Skeletal muscle tissue (tissue), 4 donors: ENCODE measurements around the gene DCHS1. TPM values are rescaled to one million over a fixed set of nuclear protein-coding genes. Genes with fewer than 3 reads are reported as not detected.

ENCODE experiments used
- H3K27ac ChIP-seq: one replicate; pipeline ENCODE4 v1.7.0; 2013; ENCODE audit warnings: mild to moderate bottlenecking, low read depth, low read length, inconsistent platforms
- H3K27me3 ChIP-seq, 3 donors: one replicate each; pipeline ENCODE4 v1.7.0; 2013; ENCODE audit warnings: low read length in 3 of 3; ENCODE audit not compliant: control insufficient read depth in 3 of 3, insufficient read depth in 3 of 3
- H3K36me3 ChIP-seq, 3 donors: one replicate each; pipeline ENCODE4 v1.7.0; 2013; ENCODE audit warnings: low read length in 3 of 3; ENCODE audit not compliant: control insufficient read depth in 3 of 3, insufficient read depth in 3 of 3
- H3K4me1 ChIP-seq, 3 donors: one replicate each; pipeline ENCODE4 v1.7.0; 2013; ENCODE audit warnings: low read length in 3 of 3, mild to moderate bottlenecking in 3 of 3; ENCODE audit not compliant: control insufficient read depth in 3 of 3, insufficient read depth in 3 of 3
- H3K4me3 ChIP-seq, 3 donors: one replicate each; pipeline ENCODE4 v1.7.0; 2013; ENCODE audit warnings: low read length in 3 of 3
- H3K9ac ChIP-seq, 3 donors: one replicate each; pipeline ENCODE4 v1.7.0; 2013; ENCODE audit warnings: low read length in 3 of 3, mild to moderate bottlenecking in 3 of 3, moderate library complexity in 2 of 3, low read depth in 1 of 3
- H3K9me3 ChIP-seq, 3 donors: one replicate each; pipeline ENCODE4 v1.7.0; 2013; ENCODE audit warnings: low read length in 3 of 3; ENCODE audit not compliant: control insufficient read depth in 3 of 3
- total RNA-seq: library from RNA; depleted of rRNA; stranded (reverse); fragments of >200 nt; gene quantifications from one replicate; pipeline ENCODE4 v1.2.3, GENCODE V29; 2014
- donor health status: Osteomylitis.

The DCHS1 gene
- total RNA-seq, 1 donor from 2014 or later, result 39.1 TPM

DNA sequence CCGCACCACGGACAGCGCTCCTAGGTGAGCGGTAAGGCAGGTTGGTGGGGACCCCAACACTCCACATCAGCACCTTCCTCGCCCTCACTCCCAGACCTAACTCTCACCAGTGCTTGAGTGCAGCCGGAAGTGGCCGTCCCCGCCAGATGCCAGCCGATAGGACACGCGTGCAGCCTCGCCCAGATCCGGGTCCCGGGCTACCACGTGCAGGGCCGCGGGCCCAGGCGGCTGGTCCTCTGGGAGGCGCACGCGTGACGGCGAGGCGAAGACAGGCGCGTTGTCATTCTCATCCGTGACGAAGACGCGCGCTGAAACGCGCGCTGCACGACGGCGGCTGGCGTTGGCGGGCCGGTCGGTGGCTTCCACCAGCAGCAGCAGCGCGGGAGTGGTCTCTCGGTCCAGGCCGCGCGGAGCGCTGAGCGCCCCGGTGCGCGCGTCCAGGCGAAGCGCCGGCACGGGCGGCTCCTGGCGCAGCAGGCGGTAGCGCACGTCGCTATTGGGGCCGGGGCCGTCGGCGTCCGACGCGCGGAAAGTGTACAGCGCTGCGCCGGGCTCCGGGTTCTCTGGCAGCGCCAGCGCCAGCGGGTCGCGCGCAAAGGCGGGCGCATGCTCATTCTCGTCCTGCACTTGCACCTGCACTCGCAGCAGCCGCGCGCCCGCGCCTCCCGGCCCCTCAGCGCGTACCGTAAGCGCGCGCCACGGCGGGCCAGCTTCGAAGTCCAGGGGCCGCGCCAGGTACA is 25.5 kb downstream of the DCHS1 start:
- Histone ChIP-seq H3K36me3 (peaks cover 13 to 41% (median 23%) of the 10 kb centered on the region in 3 donors), H3K9ac (no peak overlapping the region), H3K4me1 (peaks cover 3 to 8% (median 6%) of the 10 kb centered on the region in 3 donors), H3K27me3 (no peaks in the 10 kb centered on the region), H3K27ac (no peak overlapping the region), H3K9me3 (no peaks in the 10 kb centered on the region), H3K4me3 (no peak overlapping the region)

DNA sequence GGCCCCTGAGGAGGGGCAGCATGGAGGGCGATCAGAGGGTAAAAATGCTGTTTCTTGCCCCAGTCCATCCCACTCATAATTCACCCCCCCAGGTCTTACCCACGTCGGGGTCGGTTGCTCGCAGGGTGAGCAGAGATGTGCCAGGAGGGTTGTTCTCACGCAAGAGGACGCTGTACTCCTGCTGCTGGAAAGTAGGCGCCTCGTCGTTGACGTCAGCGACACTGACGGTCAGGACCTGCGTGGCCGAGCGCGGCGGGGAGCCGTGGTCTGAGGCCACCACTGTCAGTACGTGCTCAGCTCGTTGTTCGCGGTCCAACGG is 26.1 kb downstream of the DCHS1 start:
- H3K4me1 ChIP-seq, result peaks cover 1 to 7% (median 2%) of the 10 kb centered on the region in 3 donors
- no peaks in the 10 kb centered on the region for H3K9me3 ChIP-seq
- peaks cover 15 to 41% (median 23%) of the 10 kb centered on the region in 3 donors for H3K36me3 ChIP-seq
- H3K27me3 ChIP-seq, result no peaks in the 10 kb centered on the region
- H3K9ac ChIP-seq, result no peak overlapping the region
- no peak overlapping the region for H3K4me3 ChIP-seq
- no peak overlapping the region for H3K27ac ChIP-seq

DNA sequence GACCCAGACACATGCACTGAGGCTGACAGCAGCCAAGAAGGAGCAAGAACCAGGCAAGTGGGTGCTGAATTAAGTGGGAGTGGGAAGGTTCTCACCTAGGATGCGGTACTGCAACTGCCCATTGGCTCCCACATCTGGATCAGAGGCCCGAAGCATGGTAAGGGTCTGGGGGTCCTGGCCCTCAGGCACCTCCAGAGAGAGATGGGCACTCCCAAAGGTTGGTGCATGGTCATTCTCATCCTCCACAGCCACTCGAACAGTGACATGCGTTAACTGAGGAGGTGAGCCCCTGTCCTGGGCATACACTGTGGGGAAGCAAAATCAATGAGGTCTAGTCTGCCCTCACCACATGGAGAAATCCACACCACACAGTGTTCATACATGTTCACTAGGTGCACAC is 27.1 kb downstream of the DCHS1 start:
- no peaks in the 10 kb centered on the region for H3K9me3 ChIP-seq
- no peak overlapping the region for H3K9ac ChIP-seq
- no peaks in the 10 kb centered on the region for H3K27me3 ChIP-seq
- peaks cover 15 to 37% (median 26%) of the 10 kb centered on the region in 3 donors for H3K36me3 ChIP-seq
- peaks cover 0 to 7% (median 2%) of the 10 kb centered on the region in 3 donors for H3K4me1 ChIP-seq
- H3K4me3 ChIP-seq, result no peak overlapping the region
- H3K27ac ChIP-seq, result no peak overlapping the region

DNA sequence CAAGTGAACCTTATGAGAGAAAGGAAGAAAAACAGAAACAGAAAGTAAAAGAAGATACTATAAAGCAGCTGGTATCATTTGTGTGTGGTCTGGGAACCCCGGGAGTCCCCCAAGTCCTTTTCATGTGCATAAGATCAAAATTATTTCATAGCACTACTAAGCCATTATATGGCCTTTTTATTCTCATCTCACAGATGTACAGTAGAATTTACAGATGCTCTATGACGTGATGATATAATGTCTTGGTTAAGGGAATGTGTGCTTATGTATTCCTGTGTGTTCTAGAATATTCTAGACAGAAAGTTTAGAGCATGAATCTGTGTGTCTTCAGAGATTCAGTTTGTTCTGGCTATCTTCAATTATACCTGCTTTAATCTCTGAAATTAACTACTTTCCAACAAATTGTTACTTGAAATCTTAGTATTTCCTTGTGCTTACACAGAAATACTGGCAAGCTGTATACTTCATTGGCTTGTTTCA is 27.8 kb downstream of the DCHS1 start:
- Histone ChIP-seq H3K4me3 (no peak overlapping the region), H3K27me3 (no peaks in the 10 kb centered on the region), H3K36me3 (peaks cover 15 to 36% (median 26%) of the 10 kb centered on the region in 3 donors), H3K9me3 (no peaks in the 10 kb centered on the region), H3K27ac (no peak overlapping the region), H3K4me1 (peaks cover 0 to 7% (median 2%) of the 10 kb centered on the region in 3 donors), H3K9ac (no peak overlapping the region)

DNA sequence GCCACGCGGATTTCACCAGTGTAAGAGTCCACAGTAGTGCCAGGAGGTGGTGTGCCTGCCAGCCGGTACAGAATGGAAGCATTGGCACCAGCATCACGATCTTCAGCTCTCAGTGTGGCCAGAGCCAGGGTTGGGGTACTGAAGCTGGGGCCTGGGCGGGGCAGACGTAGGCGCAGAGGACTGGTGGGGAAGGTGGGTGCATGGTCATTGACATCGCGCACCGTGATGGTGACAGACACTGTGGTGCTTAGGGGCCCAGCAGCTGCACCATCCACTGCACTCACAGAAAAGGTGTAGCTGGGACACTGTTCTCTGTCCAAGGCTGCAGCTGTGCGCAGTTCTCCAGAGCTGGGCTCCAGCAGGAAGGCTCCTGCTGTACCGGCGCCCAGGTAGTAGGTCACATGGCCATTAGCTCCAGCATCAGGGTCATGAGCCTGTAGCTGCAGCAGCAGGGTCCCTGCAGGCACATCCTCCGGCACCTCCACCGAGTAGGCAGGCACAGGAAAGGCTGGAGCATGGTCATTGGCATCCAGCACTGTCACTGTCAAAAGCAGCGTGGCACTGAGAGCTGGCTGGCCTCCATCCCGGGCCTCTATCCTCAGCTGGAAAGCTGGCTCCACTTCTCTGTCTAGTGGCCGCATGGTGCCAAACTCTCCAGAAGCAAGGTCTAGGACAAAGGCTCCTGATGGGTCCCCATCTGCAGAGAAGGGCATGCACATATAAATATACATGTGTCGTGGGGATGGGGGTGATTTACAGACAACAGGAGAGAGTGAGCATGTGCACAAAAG is 28.4 kb downstream of the DCHS1 start:
- Histone ChIP-seq H3K27ac (no peak overlapping the region), H3K27me3 (no peaks in the 10 kb centered on the region), H3K36me3 (peaks cover 15 to 33% (median 23%) of the 10 kb centered on the region in 3 donors), H3K9me3 (no peaks in the 10 kb centered on the region), H3K4me1 (peaks cover 0 to 7% (median 2%) of the 10 kb centered on the region in 3 donors), H3K4me3 (no peak overlapping the region), H3K9ac (no peak overlapping the region)

DNA sequence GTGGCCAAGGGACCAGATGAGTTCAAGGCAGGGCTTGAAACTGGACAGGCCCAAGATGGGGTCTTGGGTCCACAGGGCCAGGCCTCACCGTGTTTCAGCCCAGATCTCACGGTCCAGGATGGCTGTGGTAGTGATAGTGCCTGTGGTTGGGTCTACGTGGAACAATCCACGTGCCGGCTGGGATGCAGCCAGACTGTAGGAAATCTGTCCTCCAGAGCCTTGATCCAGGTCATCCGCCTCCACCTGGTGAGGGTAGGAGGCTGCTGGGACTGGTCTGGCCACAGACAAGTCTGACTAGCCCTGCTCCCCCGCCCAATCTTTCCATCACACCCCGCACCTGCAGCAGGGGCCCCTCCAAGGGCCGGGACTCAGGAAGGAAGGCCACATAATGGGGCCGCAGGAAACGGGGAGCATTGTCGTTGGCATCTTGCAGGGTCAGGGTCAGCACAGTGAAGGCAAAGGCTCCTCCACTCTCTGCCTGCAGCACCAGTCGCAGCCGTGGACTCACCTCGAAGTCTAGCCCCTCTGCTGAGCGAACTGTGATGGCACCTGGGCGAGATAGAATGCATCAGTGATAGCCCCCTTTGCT is 29.7 kb downstream of the DCHS1 start:
- peaks cover 0 to 7% (median 2%) of the 10 kb centered on the region in 3 donors for H3K4me1 ChIP-seq
- no peaks in the 10 kb centered on the region for H3K9me3 ChIP-seq
- no peak overlapping the region for H3K27ac ChIP-seq
- H3K36me3 ChIP-seq, result peaks cover 15 to 33% (median 17%) of the 10 kb centered on the region in 3 donors
- no peak overlapping the region for H3K4me3 ChIP-seq
- H3K27me3 ChIP-seq, result no peaks in the 10 kb centered on the region
- H3K9ac ChIP-seq, result no peak overlapping the region

DNA sequence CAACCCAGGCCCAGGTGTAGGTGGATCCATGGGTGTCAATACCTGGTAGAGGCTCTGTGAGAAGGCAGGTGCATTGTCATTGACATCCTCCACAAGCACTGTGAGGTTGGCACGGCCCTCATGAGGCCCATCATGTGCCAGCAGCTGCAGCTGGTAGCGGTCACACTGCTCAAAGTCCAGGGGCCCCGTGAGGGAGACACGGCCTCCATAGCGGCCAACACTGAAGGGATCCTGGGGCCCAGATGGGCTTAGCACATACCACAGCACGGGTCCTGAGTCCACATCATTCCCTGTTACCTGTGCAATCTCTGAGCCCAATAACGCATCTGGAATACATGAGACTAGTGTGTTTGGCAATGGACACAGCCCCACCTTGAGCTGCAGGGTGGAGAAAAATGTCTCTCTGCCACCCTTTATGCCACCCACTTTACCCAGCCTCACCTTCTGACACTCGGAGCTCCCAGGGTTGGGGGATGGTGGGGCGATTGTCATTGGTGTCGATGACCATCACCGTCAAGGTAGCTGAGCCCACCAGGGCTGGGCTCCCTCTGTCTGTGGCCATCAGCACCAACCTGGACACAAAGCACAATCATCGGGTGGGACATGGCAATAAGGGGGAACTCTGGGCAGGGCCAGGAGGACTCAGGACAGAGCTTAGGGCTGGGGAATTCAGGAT is 30.3 kb downstream of the DCHS1 start:
- H3K9ac ChIP-seq, result no peak overlapping the region
- H3K36me3 ChIP-seq, result peaks cover 15 to 33% (median 17%) of the 10 kb centered on the region in 3 donors

DNA sequence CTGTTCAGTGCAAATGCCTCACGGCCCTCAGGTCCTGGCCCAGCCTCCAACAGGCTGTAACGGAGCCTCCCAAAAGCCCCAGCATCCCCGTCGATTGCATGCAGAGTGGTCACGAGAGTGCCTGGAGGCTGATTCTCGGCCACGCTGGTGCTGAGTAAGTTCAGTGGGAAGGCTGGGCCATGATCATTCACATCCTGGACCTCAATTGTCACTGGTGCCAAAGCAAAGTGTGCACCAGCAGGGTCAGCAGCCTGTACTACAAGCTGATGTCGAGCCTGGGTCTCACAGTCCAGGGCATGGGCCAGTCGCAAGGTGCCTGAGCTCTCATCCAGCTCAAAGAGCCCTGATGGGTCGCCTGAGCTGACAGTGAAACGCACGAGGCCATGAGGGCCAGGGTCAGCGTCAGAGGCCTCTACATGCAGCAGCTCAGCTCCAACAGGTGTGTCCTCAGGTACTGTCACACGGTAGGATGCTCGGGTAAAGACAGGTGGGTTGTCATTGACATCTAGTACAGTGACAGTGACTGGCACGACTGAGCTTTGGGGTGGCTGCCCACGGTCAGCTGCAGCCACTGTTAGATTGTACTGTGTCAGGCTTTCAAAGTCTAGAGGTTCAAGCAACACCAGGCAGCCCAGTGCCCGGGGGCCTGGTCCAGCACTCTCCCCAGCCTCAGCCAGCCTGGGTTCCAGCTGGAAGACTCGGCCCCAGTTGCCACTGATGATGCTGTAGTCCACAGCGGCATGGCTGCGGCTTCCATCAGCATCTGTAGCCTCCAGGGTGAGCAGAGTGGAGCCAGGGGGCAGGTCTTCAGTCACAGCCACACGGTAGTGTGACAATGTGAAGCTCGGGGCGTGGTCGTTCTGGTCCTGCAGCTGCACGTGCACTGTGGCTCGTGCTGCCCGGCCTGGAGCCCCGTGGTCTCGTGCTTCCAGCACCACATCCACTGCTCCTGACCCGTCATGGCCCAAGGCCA is 31.9 kb downstream of the DCHS1 start:
- peaks cover 6 to 14% (median 10%) of the 10 kb centered on the region in 3 donors for H3K4me1 ChIP-seq
- no peak overlapping the region for H3K4me3 ChIP-seq
- H3K9me3 ChIP-seq, result no peaks in the 10 kb centered on the region
- H3K27ac ChIP-seq, result no peak overlapping the region
- H3K9ac ChIP-seq, result no peak overlapping the region
- H3K36me3 ChIP-seq, result peaks cover 11 to 23% (median 15%) of the 10 kb centered on the region in 3 donors
- no peaks in the 10 kb centered on the region for H3K27me3 ChIP-seq

More for the DNA sequence above, 30.3 kb downstream of the DCHS1 start:
- no peaks in the 10 kb centered on the region for H3K9me3 ChIP-seq
- H3K4me1 ChIP-seq, result peaks cover 0 to 7% (median 2%) of the 10 kb centered on the region in 3 donors
- H3K27me3 ChIP-seq, result no peaks in the 10 kb centered on the region
- no peak overlapping the region for H3K4me3 ChIP-seq
- no peak overlapping the region for H3K27ac ChIP-seq
